SU-DHL-6 (cell line): Measurements from ENCODE around the gene CAMKK1.

Experiments
- H2AFZ ChIP-seq: fragments of 200-600 bp; sonication (generic); 2 replicates; pipeline ENCODE4 v1.6.1; 2014; ENCODE audit warnings: low read depth, mild to moderate bottlenecking, moderate library complexity, mixed read lengths, antibody characterized with exemption, low read length; ENCODE audit not compliant: severe bottlenecking
- H3F3A ChIP-seq: fragments of 200-600 bp; shearing (Covaris generic); 2 replicates; pipeline ENCODE4 v1.6.0; 2016; ENCODE audit warnings: antibody characterized with exemption, mild to moderate bottlenecking; ENCODE audit not compliant: insufficient read depth
- H3K27ac ChIP-seq: fragments of 200-600 bp; sonication (generic); 2 replicates; pipeline ENCODE4 v1.5.1; 2016; ENCODE audit warnings: low read depth, mild to moderate bottlenecking, low read length, moderate library complexity, mixed read lengths
- H3K27me3 ChIP-seq: fragments of 200-600 bp; sonication (generic), shearing (Covaris generic); 2 replicates; pipeline ENCODE4 v1.6.0; 2014; ENCODE audit warnings: mild to moderate bottlenecking, low read length
- H3K36me3 ChIP-seq: fragments of 200-600 bp; sonication (generic); 2 replicates; pipeline ENCODE4 v1.6.1; 2014; ENCODE audit warnings: mild to moderate bottlenecking, low read length, mixed read lengths
- H3K4me2 ChIP-seq: fragments of 300-600, 200-600 bp; shearing (Covaris generic), sonication (generic); 2 replicates; pipeline ENCODE4 v1.6.0; 2014; ENCODE audit warnings: low read length, low read depth, mild to moderate bottlenecking; ENCODE audit not compliant: poor library complexity, severe bottlenecking
- H3K4me3 ChIP-seq: fragments of 200-600 bp; sonication (generic); 2 replicates; pipeline ENCODE4 v1.5.1; 2014; ENCODE audit warnings: antibody characterized with exemption, low read length, mild to moderate bottlenecking, mixed read lengths; ENCODE audit not compliant: insufficient read depth, poor library complexity, severe bottlenecking
- H3K79me2 ChIP-seq: fragments of 200-600 bp; sonication (generic); 2 replicates; pipeline ENCODE4 v1.6.1; 2014; ENCODE audit warnings: mild to moderate bottlenecking, low read length, moderate library complexity; ENCODE audit not compliant: insufficient read depth
- H3K9ac ChIP-seq: fragments of 200-600 bp; sonication (generic); 2 replicates; pipeline ENCODE4 v1.7.0; 2014; ENCODE audit warnings: mild to moderate bottlenecking, low read length
- H3K9me2 ChIP-seq: fragments of 200-600 bp; sonication (generic); replicated peaks from 2 replicates; pipeline ENCODE4 v1.6.1; 2014; ENCODE audit warnings: low read length; ENCODE audit not compliant: insufficient read depth
- H3K9me3 ChIP-seq: fragments of 200-600 bp; sonication (generic); 2 replicates; pipeline ENCODE4 v1.6.1; 2014; ENCODE audit warnings: low read length, mixed read lengths; ENCODE audit not compliant: insufficient read depth
- H4K20me1 ChIP-seq: fragments of 200-600 bp; sonication (generic); 2 replicates; pipeline ENCODE4 v1.6.1; 2014; ENCODE audit warnings: low read depth, mild to moderate bottlenecking, antibody characterized with exemption, low read length, moderate library complexity, mixed read lengths
- CTCF ChIP-seq: fragments of 200-600 bp; sonication (generic); IDR thresholded peaks from one replicate; pipeline ENCODE4 v1.5.1; 2017; ENCODE audit warnings: antibody characterized with exemption, mild to moderate bottlenecking, low read length, moderate library complexity; ENCODE audit not compliant: insufficient read depth, poor library complexity, severe bottlenecking
- EZH2phosphoT487 ChIP-seq: fragments of 200-600 bp; sonication (generic), shearing (Covaris generic); conservative IDR thresholded peaks from 2 replicates; pipeline ENCODE4 v1.6.1; 2018; ENCODE audit warnings: mild to moderate bottlenecking, antibody characterized with exemption, low read length, moderate library complexity, mixed read lengths

The CAMKK1 gene

GRCh38 chr17:3828852-3829232, 64.0 kb downstream of the CAMKK1 start:
- Histone ChIP-seq H3K9me3 (no peaks in the 10 kb centered on the region), H3K4me3 (no peak overlapping the region)

GRCh38 chr17:3828151-3828851, 64.6 kb downstream of the CAMKK1 start:
- Histone ChIP-seq H4K20me1 (no peaks in the 10 kb centered on the region), H3K79me2 (no peaks in the 10 kb centered on the region), H3K4me2 (no peak overlapping the region), H2AFZ (no peak overlapping the region), H3K27me3 (no peaks in the 10 kb centered on the region), H3K27ac (no peak overlapping the region), H3F3A (peaks cover 9% of the 10 kb centered on the region), H3K9me2 (no peaks in the 10 kb centered on the region), H3K9me3 (no peaks in the 10 kb centered on the region), H3K4me3 (no peak overlapping the region), H3K9ac (no peak overlapping the region), H3K36me3 (peaks cover 12% of the 10 kb centered on the region; the same call in 1 of the 2 replicates)
- TF ChIP-seq CTCF (no peak), EZH2phosphoT487 (no peak)

More at GRCh38 chr17:3828852-3829232, 64.0 kb downstream of the CAMKK1 start:
- Histone ChIP-seq H3K27ac (no peak overlapping the region), H3K36me3 (peaks cover 12% of the 10 kb centered on the region; the same call in 1 of the 2 replicates), H3K9me2 (no peaks in the 10 kb centered on the region), H4K20me1 (no peaks in the 10 kb centered on the region), H3K9ac (no peak overlapping the region), H3K27me3 (no peaks in the 10 kb centered on the region), H2AFZ (no peak overlapping the region), H3K79me2 (no peaks in the 10 kb centered on the region), H3F3A (peaks cover 9% of the 10 kb centered on the region), H3K4me2 (no peak overlapping the region)
- TF ChIP-seq CTCF: no peak
- no peak for TF ChIP-seq EZH2phosphoT487

GRCh38 chr17:3827124-3827773, 65.6 kb downstream of the CAMKK1 start:
- H3K27me3 ChIP-seq: no peaks in the 10 kb centered on the region
- H3K9me3 ChIP-seq: no peaks in the 10 kb centered on the region
- no peak overlapping the region for H3K9ac ChIP-seq
- H3K27ac ChIP-seq: no peak overlapping the region
- H3K9me2 ChIP-seq: no peaks in the 10 kb centered on the region
- H3F3A ChIP-seq: peaks cover 9% of the 10 kb centered on the region
- TF ChIP-seq EZH2phosphoT487: no peak
- peak; percentile 66 for TF ChIP-seq CTCF
- no peak overlapping the region for H3K4me2 ChIP-seq
- no peak overlapping the region for H2AFZ ChIP-seq
- no peak overlapping the region for H3K4me3 ChIP-seq
- H3K79me2 ChIP-seq: no peaks in the 10 kb centered on the region
- peaks cover 17% of the 10 kb centered on the region; the same call in 1 of the 2 replicates for H3K36me3 ChIP-seq
- H4K20me1 ChIP-seq: no peaks in the 10 kb centered on the region
